ENCODE measurements around the gene NFASC.

GRCh38 chr1:204968135-204968534 is 97.5 kb downstream of the NFASC start:
- no peak for TF ChIP-seq CTCF (IDR thresholded peaks at IDR 0.05)
- TF ChIP-seq POLR2A (IDR thresholded peaks at IDR 0.05), result no peak
